Vagina (tissue), 2 donors: Measurements from ENCODE around the gene SCLT1. TPM values are rescaled to one million over a fixed set of nuclear protein-coding genes. Genes with fewer than 3 reads are reported as not detected.

ENCODE experiments used
- DNase-seq, 2 donors: peaks; one replicate each; pipeline ENCODE4 v3.0.0-alpha.2; 2017; ENCODE audit errors: extremely low spot score in 2 of 2
- H3K27ac ChIP-seq: fragments of 200-600 bp; sonication (generic); one replicate; pipeline ENCODE4 v1.5.1; 2019
- H3K27me3 ChIP-seq: fragments of 200-600 bp; sonication (generic); one replicate; pipeline ENCODE4 v1.5.1; 2019
- H3K36me3 ChIP-seq, 2 donors: fragments of 200-600 bp; sonication (generic); one replicate each; pipeline ENCODE4 v1.5.1; 2017 to 2019
- H3K4me1 ChIP-seq: fragments of 200-600 bp; sonication (generic); one replicate; pipeline ENCODE4 v1.5.1; 2019
- H3K4me3 ChIP-seq, 2 donors: fragments of 200-600 bp; sonication (generic); 1 replicate in 1 of 2; 2 replicates in 1 of 2; pipeline ENCODE4 v1.5.1; 2016 to 2019
- H3K9me3 ChIP-seq: fragments of 200-600 bp; sonication (generic); one replicate; pipeline ENCODE4 v1.5.1; 2019
- CTCF ChIP-seq, 3 experiments: fragments of 450-650 bp in 2 of 3; fragments of 200-600 bp in 1 of 3; sonication (generic) in 1 of 3; IDR thresholded peaks; one replicate each; pipeline ENCODE4 v1.5.1; 2017 to 2019; ENCODE audit warnings: antibody characterized with exemption in 3 of 3, mild to moderate bottlenecking in 2 of 3, moderate library complexity in 2 of 3
- POLR2A ChIP-seq, 2 donors: fragments of 450-650 bp; IDR thresholded peaks; one replicate each; pipeline ENCODE4 v1.6.1; 2017; ENCODE audit warnings: antibody characterized with exemption in 2 of 2, mild to moderate bottlenecking in 2 of 2, moderate library complexity in 2 of 2
- POLR2AphosphoS5 ChIP-seq, 2 donors: sonication (generic); formaldehyde crosslinking; IDR thresholded peaks; one replicate each; pipeline ENCODE4 v1.9.0; 2017; ENCODE audit warnings: antibody characterized with exemption in 2 of 2, mild to moderate bottlenecking in 2 of 2, low read depth in 1 of 2; ENCODE audit not compliant: insufficient read depth in 1 of 2
- intact Hi-C: fragments of 100-400 bp; cut with DNase I; formaldehyde crosslinking; loops from one replicate; pipeline ENCODE4 v1.15.1; 2023
- total RNA-seq: library from RNA; depleted of rRNA; stranded (reverse); fragments of >200 nt; gene quantifications from one replicate; pipeline ENCODE4 v1.2.3, GENCODE V29; 2016

The SCLT1 gene
- total RNA-seq, 1 donor from 2014 or later, result 18.9 TPM

DNA sequence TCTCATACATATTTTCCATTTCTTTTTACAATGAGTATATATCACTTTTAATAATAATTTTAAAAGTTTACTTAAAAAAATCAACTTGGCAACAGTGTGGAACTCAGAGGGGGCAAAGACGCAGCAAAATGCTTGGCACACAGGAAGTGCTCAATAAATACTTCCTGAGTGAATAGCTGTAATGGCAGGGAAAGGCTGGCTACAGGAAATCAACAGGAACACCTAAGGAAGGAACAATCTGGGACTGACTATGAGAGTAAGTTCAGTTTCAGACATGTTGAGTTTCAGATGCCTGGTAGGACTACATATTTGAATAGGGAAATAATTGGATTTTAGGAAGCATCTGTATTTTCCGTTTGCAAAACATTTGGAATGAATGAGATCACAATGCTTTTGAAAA, 137.6 kb downstream of the SCLT1 start:
- TF ChIP-seq POLR2A (IDR thresholded peaks at IDR 0.05) (no peak), CTCF (IDR thresholded peaks at IDR 0.05) (no peak), POLR2AphosphoS5 (IDR thresholded peaks at IDR 0.05; ENCODE audit: insufficient read depth in 1 of 2, low read depth in 1 of 2) (no peak)
- H3K4me3 ChIP-seq, result no peak overlapping the region
- peaks cover 0 to 4% of the 10 kb centered on the region in 2 donors for H3K36me3 ChIP-seq
- H3K4me1 ChIP-seq, result no peaks in the 10 kb centered on the region
- H3K9me3 ChIP-seq, result no peaks in the 10 kb centered on the region
- no peak overlapping the region for H3K27ac ChIP-seq
- no peaks in the 10 kb centered on the region for H3K27me3 ChIP-seq
- intact Hi-C loops, result no loop called here
- DNase-seq, result no peak

- TF ChIP-seq POLR2AphosphoS5 (IDR thresholded peaks at IDR 0.05; ENCODE audit: insufficient read depth in 1 of 2, low read depth in 1 of 2) (no peak), POLR2A (IDR thresholded peaks at IDR 0.05) (no peak)
- H3K36me3 ChIP-seq, result peaks cover 0 to 4% of the 10 kb centered on the region in 2 donors
- H3K4me3 ChIP-seq, result no peak overlapping the region
- no peaks in the 10 kb centered on the region for H3K27me3 ChIP-seq
- no peaks in the 10 kb centered on the region for H3K9me3 ChIP-seq
- no peak overlapping the region for H3K27ac ChIP-seq
- H3K4me1 ChIP-seq, result no peaks in the 10 kb centered on the region
- intact Hi-C loops, result no loop called here
- no peak for DNase-seq
These were observed 138.4 kb downstream of the SCLT1 start for GRCh38 chr4:128954941-128955340.

- no peak for DNase-seq
- H3K4me3 ChIP-seq, result no peak overlapping the region
- intact Hi-C loops, result no loop called here
- H3K27ac ChIP-seq, result no peak overlapping the region
- no peaks in the 10 kb centered on the region for H3K27me3 ChIP-seq
- H3K36me3 ChIP-seq, result no peaks in the 10 kb centered on the region
- no peaks in the 10 kb centered on the region for H3K4me1 ChIP-seq
- H3K9me3 ChIP-seq, result no peaks in the 10 kb centered on the region
- no peak for TF ChIP-seq CTCF (IDR thresholded peaks at IDR 0.05)
- TF ChIP-seq POLR2A (IDR thresholded peaks at IDR 0.05), result no peak
These were observed 142.0 kb downstream of the SCLT1 start for GRCh38 chr4:128951316-128951715.

DNA sequence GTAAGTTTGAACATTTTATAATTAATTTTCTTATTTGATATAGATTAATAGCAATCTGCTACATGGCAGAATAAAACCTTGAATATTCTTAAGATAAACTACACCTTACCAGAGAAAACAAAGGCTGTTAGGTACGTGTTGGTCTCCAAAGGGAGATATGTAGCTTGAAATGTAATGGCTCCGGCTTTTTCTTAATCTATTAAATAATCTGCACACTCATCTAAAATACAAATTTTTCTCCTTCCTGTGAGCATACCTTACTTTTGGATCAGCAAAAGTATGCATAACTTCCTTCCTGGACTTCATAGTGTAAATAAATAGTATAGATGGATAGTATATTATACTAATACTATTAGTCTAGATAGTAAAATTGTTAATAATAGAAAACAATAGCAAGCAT, 142.5 kb downstream of the SCLT1 start:
- Histone ChIP-seq H3K4me3 (no peak overlapping the region), H3K4me1 (no peaks in the 10 kb centered on the region), H3K36me3 (no peaks in the 10 kb centered on the region), H3K9me3 (no peaks in the 10 kb centered on the region), H3K27me3 (no peaks in the 10 kb centered on the region), H3K27ac (no peak overlapping the region)
- no peak for DNase-seq
- no peak for TF ChIP-seq CTCF (IDR thresholded peaks at IDR 0.05)
- TF ChIP-seq POLR2A (IDR thresholded peaks at IDR 0.05), result no peak
- no peak for TF ChIP-seq POLR2AphosphoS5 (IDR thresholded peaks at IDR 0.05; ENCODE audit: insufficient read depth in 1 of 2, low read depth in 1 of 2)
- intact Hi-C loops, result no loop called here

DNA sequence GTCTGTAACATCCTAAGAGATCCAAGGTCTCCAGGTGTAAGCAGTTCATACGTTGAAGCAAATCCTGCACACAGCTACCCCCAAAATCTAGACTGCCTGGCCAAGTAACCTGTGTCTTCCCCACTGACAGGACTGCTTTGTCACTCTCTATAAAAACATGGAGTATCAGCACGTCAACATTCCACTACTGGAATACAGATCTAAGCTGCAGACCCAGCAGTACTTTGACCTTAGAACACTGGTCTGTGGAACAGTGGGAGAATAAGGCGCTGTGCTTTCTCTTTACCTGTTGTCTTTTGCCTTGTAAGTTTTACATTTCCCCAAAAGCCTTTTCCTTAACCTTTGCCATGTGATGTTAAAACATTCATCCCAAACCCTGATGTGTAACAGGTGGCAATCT, 146.4 kb downstream of the SCLT1 start:
- H3K4me1 ChIP-seq, result no peaks in the 10 kb centered on the region
- DNase-seq, result no peak
- no peak for TF ChIP-seq CTCF (IDR thresholded peaks at IDR 0.05)
- no peak for TF ChIP-seq POLR2AphosphoS5 (IDR thresholded peaks at IDR 0.05; ENCODE audit: insufficient read depth in 1 of 2, low read depth in 1 of 2)
- TF ChIP-seq POLR2A (IDR thresholded peaks at IDR 0.05), result no peak
- intact Hi-C loops, result no loop called here
- H3K9me3 ChIP-seq, result no peaks in the 10 kb centered on the region
- H3K36me3 ChIP-seq, result no peaks in the 10 kb centered on the region
- H3K27ac ChIP-seq, result no peak overlapping the region
- no peaks in the 10 kb centered on the region for H3K27me3 ChIP-seq
- H3K4me3 ChIP-seq, result no peak overlapping the region

GRCh38 chr4:128942607-128943006, 150.7 kb downstream of the SCLT1 start:
- no peaks in the 10 kb centered on the region for H3K36me3 ChIP-seq
- no peaks in the 10 kb centered on the region for H3K4me1 ChIP-seq
- H3K4me3 ChIP-seq, result no peak overlapping the region
- no peaks in the 10 kb centered on the region for H3K27me3 ChIP-seq
- intact Hi-C loops, result no loop called here
- DNase-seq, result no peak
- no peak for TF ChIP-seq POLR2A (IDR thresholded peaks at IDR 0.05)
- no peak for TF ChIP-seq POLR2AphosphoS5 (IDR thresholded peaks at IDR 0.05; ENCODE audit: insufficient read depth in 1 of 2, low read depth in 1 of 2)
- no peaks in the 10 kb centered on the region for H3K9me3 ChIP-seq
- no peak overlapping the region for H3K27ac ChIP-seq
